GF-D8 (cell line): Measurements from ENCODE around the gene EPAS1.

Experiments used
- DNase-seq: peaks from one replicate; lab custom pipeline; 2025; lab: John Stamatoyannopoulos, UW

Gene EPAS1

GRCh38 chr2:46296840-46297545 is at the start of gene EPAS1:
Gene EPAS1 (plus strand): TSS chr2:46297407. CDS start chr2:46297912, 505 bp downstream.
- DNase-seq = no peak

- no peak for DNase-seq
These were observed 49.0 kb upstream of the EPAS1 start for GRCh38 chr2:46248171-46248570.

GRCh38 chr2:46249654-46250053 is 47.6 kb upstream of the EPAS1 start:
- DNase-seq = no peak

GRCh38 chr2:46252891-46253659 is 44.1 kb upstream of the EPAS1 start:
- DNase-seq = no peak

- DNase-seq = no peak
These were observed 42.7 kb upstream of the EPAS1 start for GRCh38 chr2:46254474-46254873.

- DNase-seq = no peak
These were observed 40.6 kb upstream of the EPAS1 start for GRCh38 chr2:46256563-46257142.

GRCh38 chr2:46257476-46257875 is 39.7 kb upstream of the EPAS1 start:
- no peak for DNase-seq

GRCh38 chr2:46257980-46258379 is 39.2 kb upstream of the EPAS1 start:
- no peak for DNase-seq

GRCh38 chr2:46258937-46259776 is 38.0 kb upstream of the EPAS1 start:
- DNase-seq = no peak

- DNase-seq = no peak
These were observed 37.4 kb upstream of the EPAS1 start for GRCh38 chr2:46259777-46260168.

- no peak for DNase-seq
These were observed 36.9 kb upstream of the EPAS1 start for GRCh38 chr2:46260305-46260704.

GRCh38 chr2:46262248-46262938 is 34.8 kb upstream of the EPAS1 start:
- DNase-seq = no peak

GRCh38 chr2:46263347-46263746 is 33.9 kb upstream of the EPAS1 start:
- DNase-seq = no peak

GRCh38 chr2:46264447-46264846 is 32.8 kb upstream of the EPAS1 start:
- DNase-seq = no peak

GRCh38 chr2:46266134-46266533 is 31.1 kb upstream of the EPAS1 start:
- DNase-seq = no peak

GRCh38 chr2:46267616-46268015 is 29.6 kb upstream of the EPAS1 start:
- DNase-seq = no peak

- DNase-seq = no peak
These were observed 29.0 kb upstream of the EPAS1 start for GRCh38 chr2:46268196-46268595.

- DNase-seq = no peak
These were observed 28.2 kb upstream of the EPAS1 start for GRCh38 chr2:46269001-46269400.

- DNase-seq = no peak
These were observed 27.5 kb upstream of the EPAS1 start for GRCh38 chr2:46269544-46270273.

- no peak for DNase-seq
These were observed 26.8 kb upstream of the EPAS1 start for GRCh38 chr2:46270384-46270783.
